Upper lobe of right lung (tissue), 1 donor: ENCODE data around the gene RRP1B. TPM values are rescaled to one million over a fixed set of nuclear protein-coding genes. Genes with fewer than 3 reads are reported as not detected.

ENCODE experiments used
- ATAC-seq: fragments of 200-7000 bp; cut with Tn5 transposase; one replicate; pipeline ENCODE4 v1.9.1; 2020; ENCODE audit warnings: mild to moderate bottlenecking, moderate library complexity
- DNase-seq: peaks from one replicate; pipeline ENCODE4 v3.0.0-alpha.2; 2020
- H3K27ac ChIP-seq: fragments of 200-600 bp; one replicate; pipeline ENCODE4 v1.8.0; 2022
- H3K27me3 ChIP-seq: fragments of 200-600 bp; one replicate; pipeline ENCODE4 v1.8.0; 2022; ENCODE audit warnings: mild to moderate bottlenecking
- H3K36me3 ChIP-seq: fragments of 200-600 bp; one replicate; pipeline ENCODE4 v1.8.0; 2022
- H3K4me1 ChIP-seq: fragments of 200-600 bp; one replicate; pipeline ENCODE4 v1.8.0; 2022
- H3K4me3 ChIP-seq: fragments of 200-600 bp; one replicate; pipeline ENCODE4 v1.8.0; 2022; ENCODE audit warnings: mild to moderate bottlenecking
- H3K9me3 ChIP-seq: fragments of 200-600 bp; one replicate; pipeline ENCODE4 v1.8.0; 2022
- CTCF ChIP-seq: fragments of 200-600 bp; IDR thresholded peaks from one replicate; pipeline ENCODE4 v1.8.0; 2022; ENCODE audit warnings: antibody characterized with exemption
- intact Hi-C: fragments of 100-400 bp; cut with DNase I; formaldehyde crosslinking; loops from one replicate; pipeline ENCODE4 v1.11.0; 2022
- total RNA-seq: library from RNA; stranded (reverse); fragmentation: NEBNext Ultra II Directional; extraction: Animal tissue kit (Norgen Biotek cat#: 25700); gene quantifications from one replicate; pipeline ENCODE4 v1.2.1, GENCODE V29; 2021
- donor health status: DM: no; HTN: yes; CAD: no; lungs with severe emphysema.

Gene RRP1B
- total RNA-seq, 1 donor from 2014 or later: 18.4 TPM

GRCh38 chr21:43644071-43644470 is 15.3 kb upstream of the RRP1B start:
- Histone ChIP-seq H3K27me3 (no peaks in the 10 kb centered on the region), H3K36me3 (no peaks in the 10 kb centered on the region), H3K4me1 (peaks cover 19% of the 10 kb centered on the region), H3K9me3 (no peaks in the 10 kb centered on the region), H3K4me3 (no peak overlapping the region), H3K27ac (no peak overlapping the region)
- ATAC-seq: no peak
- intact Hi-C loops: no loop called here
- DNase-seq: no peak
- TF ChIP-seq CTCF: no peak

GRCh38 chr21:43644609-43645008 is 14.8 kb upstream of the RRP1B start:
- Histone ChIP-seq H3K4me3 (no peak overlapping the region), H3K9me3 (no peaks in the 10 kb centered on the region), H3K4me1 (peaks cover 19% of the 10 kb centered on the region), H3K36me3 (no peaks in the 10 kb centered on the region), H3K27ac (no peak overlapping the region), H3K27me3 (no peaks in the 10 kb centered on the region)
- intact Hi-C loops: no loop called here
- DNase-seq (no peak), ATAC-seq (no peak)
- no peak for TF ChIP-seq CTCF

GRCh38 chr21:43645136-43645891 is 14.0 kb upstream of the RRP1B start:
- peak; percentile 54 for TF ChIP-seq CTCF
- Histone ChIP-seq H3K4me1 (peaks cover 15% of the 10 kb centered on the region), H3K27me3 (no peaks in the 10 kb centered on the region), H3K27ac (peak overlapping the region; percentile 44), H3K36me3 (no peaks in the 10 kb centered on the region), H3K4me3 (no peak overlapping the region), H3K9me3 (no peaks in the 10 kb centered on the region)
- no peak for DNase-seq
- peak; percentile 86 for ATAC-seq
- intact Hi-C loops: no loop called here

GRCh38 chr21:43645976-43646375 is 13.4 kb upstream of the RRP1B start:
- intact Hi-C loops: no loop called here
- peak overlapping the region; percentile 44 for H3K27ac ChIP-seq
- ATAC-seq: no peak
- H3K4me1 ChIP-seq: peaks cover 11% of the 10 kb centered on the region
- DNase-seq: no peak
- no peak overlapping the region for H3K4me3 ChIP-seq
- H3K36me3 ChIP-seq: no peaks in the 10 kb centered on the region
- H3K9me3 ChIP-seq: no peaks in the 10 kb centered on the region
- no peak for TF ChIP-seq CTCF
- H3K27me3 ChIP-seq: no peaks in the 10 kb centered on the region

- no peaks in the 10 kb centered on the region for H3K27me3 ChIP-seq
- no peak overlapping the region for H3K4me3 ChIP-seq
- H3K4me1 ChIP-seq: peaks cover 11% of the 10 kb centered on the region
- H3K27ac ChIP-seq: peak overlapping the region; percentile 44
- intact Hi-C loops: no loop called here
- ATAC-seq (peak; percentile 100), DNase-seq (peak; percentile 94)
- no peaks in the 10 kb centered on the region for H3K9me3 ChIP-seq
- TF ChIP-seq CTCF: peak; percentile 99
- H3K36me3 ChIP-seq: no peaks in the 10 kb centered on the region
These were observed 12.7 kb upstream of the RRP1B start for GRCh38 chr21:43646550-43647260.
